DND-41 (cell line): ENCODE measurements around the gene PIEZO1.

Source experiments
- ATAC-seq: fragments of 200-7000 bp; cut with Tn5 transposase; 3 replicates; pipeline ENCODE4 v1.9.1; 2021; ENCODE audit warnings: low read depth; ENCODE audit not compliant: insufficient read depth
- DNase-seq: peaks from one replicate; pipeline ENCODE4 v3.0.0-alpha.2; 2020
- H2AFZ ChIP-seq: 2 replicates; pipeline ENCODE4 v1.6.0; 2012; ENCODE audit warnings: low read depth, low read length
- H3K27ac ChIP-seq: 2 replicates; pipeline ENCODE4 v1.5.1; 2012; ENCODE audit warnings: low read length, inconsistent platforms
- H3K27me3 ChIP-seq: fragments of 200-600 bp; sonication (generic); 2 replicates; pipeline ENCODE4 v1.6.0; 2012; ENCODE audit warnings: low read length, mild to moderate bottlenecking, inconsistent platforms; ENCODE audit not compliant: insufficient read depth, poor library complexity
- H3K36me3 ChIP-seq: 2 replicates; pipeline ENCODE4 v1.5.1; 2012; ENCODE audit warnings: low read length, inconsistent platforms; ENCODE audit not compliant: insufficient read depth
- H3K4me1 ChIP-seq: 2 replicates; pipeline ENCODE4 v1.5.1; 2012; ENCODE audit warnings: mild to moderate bottlenecking, low read length; ENCODE audit not compliant: insufficient read depth
- H3K4me2 ChIP-seq: 2 replicates; pipeline ENCODE4 v1.6.0; 2012; ENCODE audit warnings: mild to moderate bottlenecking, moderate library complexity, low read length, inconsistent platforms; ENCODE audit not compliant: insufficient read depth
- H3K4me3 ChIP-seq, 2 experiments: fragments of 200-600 bp in 1 of 2; shearing (Covaris generic) in 1 of 2; 2 replicates each; pipeline ENCODE4 v1.5.1; 2012 to 2016; ENCODE audit warnings: inconsistent platforms in 2 of 2, low read length in 2 of 2, mild to moderate bottlenecking in 2 of 2, low read depth in 1 of 2, moderate library complexity in 1 of 2
- H3K79me2 ChIP-seq: 2 replicates; pipeline ENCODE4 v1.6.0; 2012; ENCODE audit warnings: low read length, inconsistent platforms; ENCODE audit not compliant: insufficient read depth
- H3K9ac ChIP-seq: 2 replicates; pipeline ENCODE4 v1.6.0; 2012; ENCODE audit warnings: low read depth, mild to moderate bottlenecking, inconsistent platforms, low read length, moderate library complexity
- H3K9me3 ChIP-seq: 2 replicates; pipeline ENCODE4 v1.5.1; 2012; ENCODE audit warnings: low read length, moderate library complexity, mild to moderate bottlenecking, inconsistent platforms; ENCODE audit not compliant: insufficient read depth, severe bottlenecking
- H4K20me1 ChIP-seq: 2 replicates; pipeline ENCODE4 v1.6.0; 2012; ENCODE audit warnings: low read length; ENCODE audit not compliant: insufficient read depth
- EZH2 ChIP-seq: IDR thresholded peaks from 3 replicates; pipeline ENCODE4 v1.6.1; 2012; ENCODE audit warnings: borderline replicate concordance, low read depth, mild to moderate bottlenecking, moderate library complexity, low read length, inconsistent platforms; ENCODE audit not compliant: severe bottlenecking
- TF ChIP-seq, protein P1 (sequence below): IDR thresholded peaks from 2 replicates; pipeline ENCODE4 v1.5.1; 2012; ENCODE audit warnings: borderline replicate concordance, low read length, moderate library complexity, mild to moderate bottlenecking; ENCODE audit not compliant: poor library complexity, severe bottlenecking; ENCODE audit errors: extremely low read depth

Gene PIEZO1

DNA sequence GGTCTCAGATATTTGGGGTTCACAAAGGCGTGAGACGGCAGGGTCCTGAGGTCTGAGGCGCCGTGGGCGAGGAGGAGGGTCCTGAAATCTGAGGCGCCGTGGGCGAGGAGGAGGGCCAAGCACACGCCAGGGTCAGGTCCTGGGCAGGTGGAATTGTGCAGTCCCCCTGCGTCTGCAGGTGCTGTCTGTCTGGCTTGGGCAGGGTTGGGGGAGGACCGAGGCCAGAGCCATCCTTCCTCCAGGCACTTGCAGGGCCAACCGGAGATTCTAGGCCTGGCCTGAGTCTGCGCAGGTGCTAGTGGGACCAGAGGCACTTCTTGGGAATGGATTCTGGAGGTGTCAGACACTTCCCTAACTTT is 29.1 kb upstream of the PIEZO1 start:
- H3K9ac ChIP-seq = no peak overlapping the region
- ATAC-seq = no peak

GRCh38 chr16:88813269-88814143 is 28.5 kb upstream of the PIEZO1 start:
- H3K27ac ChIP-seq = no peak overlapping the region
- TF ChIP-seq, protein P1, sequence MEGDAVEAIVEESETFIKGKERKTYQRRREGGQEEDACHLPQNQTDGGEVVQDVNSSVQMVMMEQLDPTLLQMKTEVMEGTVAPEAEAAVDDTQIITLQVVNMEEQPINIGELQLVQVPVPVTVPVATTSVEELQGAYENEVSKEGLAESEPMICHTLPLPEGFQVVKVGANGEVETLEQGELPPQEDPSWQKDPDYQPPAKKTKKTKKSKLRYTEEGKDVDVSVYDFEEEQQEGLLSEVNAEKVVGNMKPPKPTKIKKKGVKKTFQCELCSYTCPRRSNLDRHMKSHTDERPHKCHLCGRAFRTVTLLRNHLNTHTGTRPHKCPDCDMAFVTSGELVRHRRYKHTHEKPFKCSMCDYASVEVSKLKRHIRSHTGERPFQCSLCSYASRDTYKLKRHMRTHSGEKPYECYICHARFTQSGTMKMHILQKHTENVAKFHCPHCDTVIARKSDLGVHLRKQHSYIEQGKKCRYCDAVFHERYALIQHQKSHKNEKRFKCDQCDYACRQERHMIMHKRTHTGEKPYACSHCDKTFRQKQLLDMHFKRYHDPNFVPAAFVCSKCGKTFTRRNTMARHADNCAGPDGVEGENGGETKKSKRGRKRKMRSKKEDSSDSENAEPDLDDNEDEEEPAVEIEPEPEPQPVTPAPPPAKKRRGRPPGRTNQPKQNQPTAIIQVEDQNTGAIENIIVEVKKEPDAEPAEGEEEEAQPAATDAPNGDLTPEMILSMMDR = no peak
- TF ChIP-seq EZH2 = no peak
- peaks cover 24% of the 10 kb centered on the region for H3K36me3 ChIP-seq
- H3K79me2 ChIP-seq = peaks cover 34% of the 10 kb centered on the region
- peak overlapping the region; percentile 98; the same call in 1 of the 2 replicates for H3K4me2 ChIP-seq
- no peaks in the 10 kb centered on the region for H3K27me3 ChIP-seq
- no peak for DNase-seq
- H3K4me3 ChIP-seq = no peak overlapping the region; a peak in 1 of 4 replicates
- no peak overlapping the region; the same call in 1 of the 2 replicates for H3K9ac ChIP-seq
- H4K20me1 ChIP-seq = peaks cover 37% of the 10 kb centered on the region
- peaks cover 36% of the 10 kb centered on the region for H3K4me1 ChIP-seq
- no peak for ATAC-seq
- H2AFZ ChIP-seq = no peak overlapping the region
- no peaks in the 10 kb centered on the region for H3K9me3 ChIP-seq

More for the DNA sequence above, 29.1 kb upstream of the PIEZO1 start:
- Histone ChIP-seq H3K36me3 (peaks cover 18% of the 10 kb centered on the region), H3K4me1 (peaks cover 32% of the 10 kb centered on the region), H3K4me2 (no peak overlapping the region), H2AFZ (no peak overlapping the region), H3K4me3 (no peak overlapping the region), H3K79me2 (peaks cover 30% of the 10 kb centered on the region), H3K9me3 (no peaks in the 10 kb centered on the region), H4K20me1 (peaks cover 32% of the 10 kb centered on the region), H3K27me3 (no peaks in the 10 kb centered on the region), H3K27ac (no peak overlapping the region)
- peak; percentile 10 for DNase-seq
- TF ChIP-seq, protein P1 = no peak
- no peak for TF ChIP-seq EZH2

DNA sequence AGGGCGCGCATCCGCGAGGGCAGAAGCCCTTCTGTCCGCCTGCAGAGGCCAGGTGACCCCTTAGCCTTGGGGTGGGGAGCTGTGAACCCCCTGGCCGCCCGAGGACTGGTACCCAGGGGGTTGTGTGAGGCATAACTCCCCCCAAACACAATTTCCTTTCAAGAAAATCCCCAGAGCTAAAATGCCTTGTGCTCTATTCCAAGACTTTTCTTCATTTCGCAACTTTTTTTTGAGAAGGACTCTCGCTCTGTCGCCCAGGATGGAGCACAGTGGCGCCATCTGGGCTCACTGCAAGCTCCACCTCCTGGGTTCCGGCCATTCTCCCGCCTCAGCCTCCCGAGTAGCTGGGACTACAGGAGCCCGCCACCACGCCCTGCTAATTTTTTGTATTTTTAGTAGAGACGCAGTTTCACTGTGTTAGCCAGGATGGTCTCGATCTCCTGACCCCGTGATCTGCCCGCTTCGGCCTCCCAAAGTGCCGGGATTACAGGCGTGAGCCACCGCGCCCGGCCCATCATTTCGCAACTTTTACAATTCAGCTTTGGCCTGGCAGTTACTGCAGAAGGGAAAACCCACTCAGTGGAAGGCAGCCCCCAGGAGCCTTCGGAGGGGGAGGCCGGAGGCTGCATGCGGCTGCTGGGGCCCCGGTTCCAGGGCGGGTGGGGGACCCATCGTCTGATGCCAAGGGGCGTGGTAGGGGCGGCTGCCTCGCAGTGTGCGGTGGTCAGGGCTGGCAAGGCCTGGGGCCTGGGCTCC is 27.7 kb upstream of the PIEZO1 start:
- Histone ChIP-seq H3K4me3 (peak overlapping the region; percentile 91 to 93; a peak in 3 of 4 replicates), H3K27me3 (no peaks in the 10 kb centered on the region), H4K20me1 (peaks cover 45% of the 10 kb centered on the region), H3K79me2 (peaks cover 42% of the 10 kb centered on the region), H3K9me3 (no peaks in the 10 kb centered on the region), H3K4me2 (peak overlapping the region; percentile 98), H3K36me3 (peaks cover 32% of the 10 kb centered on the region), H2AFZ (peak overlapping the region; percentile 81), H3K27ac (peak overlapping the region; percentile 88), H3K4me1 (peaks cover 44% of the 10 kb centered on the region), H3K9ac (peak overlapping the region; percentile 84)
- TF ChIP-seq, protein P1 = peak; percentile 42
- no peak for TF ChIP-seq EZH2
- DNase-seq = peak; percentile 49
- no peak for ATAC-seq
